ENCODE measurements around the gene RAB25.

GRCh38 chr1:156112276-156113137 lies 51.5 kb downstream of the RAB25 start:
- TF ChIP-seq EZH2 (IDR thresholded peaks at IDR 0.05) (no peak), POLR2AphosphoS5 (IDR thresholded peaks at IDR 0.05; ENCODE audit: borderline replicate concordance, low read depth, low read length) (no peak), FOXP2 (optimal IDR thresholded peaks at IDR 0.05; ENCODE audit: control extremely low read depth, extremely low read length, insufficient read depth) (no peak)
